C4-2B (cell line): Measurements from ENCODE around the gene SLC22A16.

Experiments
- H3K27ac ChIP-seq: fragments of 450-650 bp; 2 replicates; pipeline ENCODE4 v1.5.1; 2017
- ZFX ChIP-seq: fragments of 450-650 bp; IDR thresholded peaks from 2 replicates; pipeline ENCODE4 v1.6.1; 2017
- TF ChIP-seq, protein P1 (sequence below): fragments of 450-650 bp; conservative IDR thresholded peaks from 2 replicates; pipeline ENCODE4 v1.5.1; 2017; ENCODE audit warnings: mild to moderate bottlenecking

SLC22A16 gene

DNA sequence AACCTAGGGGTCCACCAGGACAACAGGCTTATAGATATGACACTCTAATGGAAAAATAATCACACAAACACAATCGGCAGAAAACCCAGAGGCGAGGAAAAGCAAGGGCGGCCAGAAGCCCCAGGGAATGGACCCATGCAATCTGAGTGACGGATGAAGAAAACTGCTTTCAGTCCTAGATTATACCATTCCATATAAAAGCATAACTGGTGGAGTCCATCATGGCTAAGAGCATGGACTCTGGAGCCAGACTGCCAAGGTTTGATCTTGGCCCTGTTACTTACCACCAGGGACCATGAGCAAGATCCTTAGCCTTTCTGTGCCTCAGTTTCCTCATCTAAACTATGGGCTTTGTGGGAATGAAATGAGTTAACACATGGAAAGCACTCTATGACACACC lies 3.7 kb downstream of the SLC22A16 start:
- TF ChIP-seq, protein P1, sequence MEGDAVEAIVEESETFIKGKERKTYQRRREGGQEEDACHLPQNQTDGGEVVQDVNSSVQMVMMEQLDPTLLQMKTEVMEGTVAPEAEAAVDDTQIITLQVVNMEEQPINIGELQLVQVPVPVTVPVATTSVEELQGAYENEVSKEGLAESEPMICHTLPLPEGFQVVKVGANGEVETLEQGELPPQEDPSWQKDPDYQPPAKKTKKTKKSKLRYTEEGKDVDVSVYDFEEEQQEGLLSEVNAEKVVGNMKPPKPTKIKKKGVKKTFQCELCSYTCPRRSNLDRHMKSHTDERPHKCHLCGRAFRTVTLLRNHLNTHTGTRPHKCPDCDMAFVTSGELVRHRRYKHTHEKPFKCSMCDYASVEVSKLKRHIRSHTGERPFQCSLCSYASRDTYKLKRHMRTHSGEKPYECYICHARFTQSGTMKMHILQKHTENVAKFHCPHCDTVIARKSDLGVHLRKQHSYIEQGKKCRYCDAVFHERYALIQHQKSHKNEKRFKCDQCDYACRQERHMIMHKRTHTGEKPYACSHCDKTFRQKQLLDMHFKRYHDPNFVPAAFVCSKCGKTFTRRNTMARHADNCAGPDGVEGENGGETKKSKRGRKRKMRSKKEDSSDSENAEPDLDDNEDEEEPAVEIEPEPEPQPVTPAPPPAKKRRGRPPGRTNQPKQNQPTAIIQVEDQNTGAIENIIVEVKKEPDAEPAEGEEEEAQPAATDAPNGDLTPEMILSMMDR: no peak
- no peak for TF ChIP-seq ZFX
- no peak overlapping the region for H3K27ac ChIP-seq

- no peak for TF ChIP-seq ZFX
- TF ChIP-seq, protein P1: no peak
Measured at GRCh38 chr6:110471726-110472365, 4.6 kb downstream of the SLC22A16 start.

GRCh38 chr6:110468731-110469130 lies 7.7 kb downstream of the SLC22A16 start:
- no peak for TF ChIP-seq ZFX
- TF ChIP-seq, protein P1: no peak

More at GRCh38 chr6:110471726-110472365, 4.6 kb downstream of the SLC22A16 start:
- H3K27ac ChIP-seq: no peak overlapping the region

GRCh38 chr6:110467566-110468140 lies 8.8 kb downstream of the SLC22A16 start:
- TF ChIP-seq ZFX: no peak
- TF ChIP-seq, protein P1: no peak
- no peak overlapping the region for H3K27ac ChIP-seq

More at GRCh38 chr6:110468731-110469130, 7.7 kb downstream of the SLC22A16 start:
- H3K27ac ChIP-seq: no peak overlapping the region

DNA sequence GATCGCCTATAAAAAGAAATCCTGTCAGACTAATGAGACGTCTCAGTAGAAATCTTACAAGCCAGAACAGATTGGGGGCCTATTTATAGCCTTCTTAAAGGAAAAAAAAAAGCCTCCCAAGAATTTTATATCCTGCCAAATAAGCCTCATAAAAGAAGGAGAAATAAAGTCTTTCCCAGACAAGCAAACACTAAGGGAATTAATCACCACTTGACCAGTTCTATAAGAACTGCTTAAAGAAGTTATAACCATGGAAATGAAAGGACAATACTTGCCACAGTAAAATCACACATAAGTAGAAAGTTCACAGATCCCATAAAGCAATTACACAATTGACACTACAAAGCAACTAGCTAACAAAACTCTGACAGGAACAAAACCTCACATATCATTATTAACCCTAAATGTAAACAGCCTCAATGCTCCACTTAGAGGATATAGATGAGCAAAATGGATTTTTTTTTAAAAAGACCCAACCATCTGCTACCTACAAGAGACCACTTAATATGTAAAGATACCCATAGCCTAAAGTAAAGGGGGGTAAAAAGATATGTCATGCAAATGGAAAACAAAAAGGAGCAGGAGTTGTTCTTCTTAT lies 13.4 kb downstream of the SLC22A16 start:
- TF ChIP-seq, protein P1: no peak
- no peak for TF ChIP-seq ZFX
- no peak overlapping the region for H3K27ac ChIP-seq

DNA sequence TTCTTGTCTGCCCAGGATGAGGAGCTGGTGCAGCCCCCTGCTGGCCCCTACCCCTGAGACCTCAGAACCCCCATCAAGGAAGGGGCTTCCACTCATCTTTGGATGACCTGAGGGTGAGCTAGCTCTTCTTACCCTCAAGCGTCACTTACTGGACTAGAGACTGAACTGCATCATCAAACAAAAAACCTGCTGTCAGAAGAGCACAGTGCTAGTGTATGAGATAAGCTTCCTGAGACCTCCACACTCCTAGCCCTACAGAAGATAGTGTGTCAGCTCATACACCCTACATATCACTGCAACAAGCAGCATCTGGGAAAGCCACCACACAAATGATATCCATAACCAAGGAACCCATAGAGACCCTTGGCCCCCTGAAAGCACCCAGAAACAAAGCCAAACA lies 15.0 kb downstream of the SLC22A16 start:
- no peak overlapping the region for H3K27ac ChIP-seq
- TF ChIP-seq, protein P1: no peak

DNA sequence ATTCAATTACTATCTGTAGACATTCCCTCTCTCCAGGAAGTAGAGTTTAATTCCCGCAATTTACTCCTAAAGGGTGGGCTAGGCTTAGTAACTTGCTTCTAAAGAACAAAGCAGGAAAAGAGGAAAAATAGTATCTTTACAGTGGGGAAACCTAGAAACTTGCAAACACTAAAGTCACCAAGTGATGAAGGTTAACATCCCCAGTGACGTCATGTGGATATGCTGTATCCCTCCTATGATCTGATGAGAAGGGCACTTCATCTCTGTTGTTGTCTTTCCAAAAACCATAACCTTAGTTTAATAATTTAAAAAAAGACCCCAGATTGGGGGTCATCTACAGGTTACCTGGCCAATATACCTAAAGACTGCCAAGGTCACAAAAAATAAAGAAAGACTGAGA lies 17.3 kb downstream of the SLC22A16 start:
- TF ChIP-seq, protein P1: no peak
- no peak for TF ChIP-seq ZFX

More for the DNA sequence above, 17.3 kb downstream of the SLC22A16 start:
- H3K27ac ChIP-seq: no peak overlapping the region
